ENCODE measurements around the gene RAD51B.

GRCh38 chr14:68211421-68211820, 391.8 kb downstream of the RAD51B start:
- TF ChIP-seq CTCF (IDR thresholded peaks at IDR 0.05; ENCODE audit: insufficient read depth, low read length) (no peak), REST (IDR thresholded peaks at IDR 0.05; ENCODE audit: insufficient replicate concordance, low read depth) (no peak), GABPA (IDR thresholded peaks at IDR 0.05; ENCODE audit: low read depth) (no peak), SPI1 (IDR thresholded peaks at IDR 0.05; ENCODE audit: borderline replicate concordance, low read depth) (no peak), POLR2AphosphoS5 (IDR thresholded peaks at IDR 0.05; ENCODE audit: low read depth) (no peak)

Data from HL-60 (cell line).